Measurements from ENCODE around the gene SUFU. TPM values are rescaled to one million over a fixed set of nuclear protein-coding genes. Genes with fewer than 3 reads are reported as not detected.

Gene SUFU
- total and polyA plus RNA-seq, 2 of the 13 experiments (the other 11 are each of a cell fraction or from before 2014, with no cell fraction given) = 2.9 to 5.5 TPM

- TF ChIP-seq HMGA1 (CRISPR knock-in tag; conservative IDR thresholded peaks at IDR 0.05) (no peak), ZNF33A (CRISPR knock-in tag; IDR thresholded peaks at IDR 0.05; ENCODE audit: borderline replicate concordance) (0 out of 2 replicates have a peak, but pooled peaks have one; percentile 2), DPF2 (CRISPR knock-in tag; IDR thresholded peaks at IDR 0.05; ENCODE audit: borderline replicate concordance, low read depth) (0 out of 2 replicates have a peak, but pooled peaks have one; percentile 38), NAIF1 (CRISPR knock-in tag; IDR thresholded peaks at IDR 0.05; ENCODE audit: borderline replicate concordance) (no peak), ARID3A (IDR thresholded peaks at IDR 0.05; ENCODE audit: low read depth, low read length) (peak; percentile 53; the same call in 1 of the 2 replicates), HMGXB4 (CRISPR knock-in tag; IDR thresholded peaks at IDR 0.05; ENCODE audit: borderline replicate concordance in 1 of 2, low read depth in 1 of 2) (peak in 1 of 2 experiments; percentile 71; a peak in 1 of 4 replicates), ZBTB38 (CRISPR knock-in tag; IDR thresholded peaks at IDR 0.05) (no peak), PHB2 (IDR thresholded peaks at IDR 0.05; ENCODE audit: partially characterized antibody) (no peak), HOXA9 (CRISPR knock-in tag; IDR thresholded peaks at IDR 0.05; ENCODE audit: borderline replicate concordance) (no peak), NFYB (CRISPR knock-in tag; IDR thresholded peaks at IDR 0.05) (no peak; the same call in 1 of the 2 replicates), ZSCAN22 (CRISPR knock-in tag; IDR thresholded peaks at IDR 0.05) (no peak), MAFF (IDR thresholded peaks at IDR 0.05; ENCODE audit: low read depth, low read length) (no peak), HMG20B (CRISPR knock-in tag; conservative IDR thresholded peaks at IDR 0.05) (no peak; the same call in 1 of the 2 replicates), ZNF790 (CRISPR knock-in tag; IDR thresholded peaks at IDR 0.05; ENCODE audit: borderline replicate concordance) (peak; percentile 8; the same call in 1 of the 2 replicates), HIC2 (CRISPR knock-in tag; IDR thresholded peaks at IDR 0.05; ENCODE audit: low read depth) (peak; percentile 73; the same call in 1 of the 2 replicates), LCORL (IDR thresholded peaks at IDR 0.05) (peak; percentile 52; the same call in 1 of the 2 replicates), LCORL (CRISPR knock-in tag; IDR thresholded peaks at IDR 0.05) (peak; percentile 88), U2AF2 (IDR thresholded peaks at IDR 0.05; ENCODE audit: low read depth, low read length) (no peak), RBM22 (optimal IDR thresholded peaks at IDR 0.05; ENCODE audit: low read length) (no peak), EZH2 (conservative IDR thresholded peaks at IDR 0.05; ENCODE audit: low read depth, low read length) (no peak), ZNF264 (CRISPR knock-in tag; IDR thresholded peaks at IDR 0.05) (peak; percentile 88), CENPBD1 (CRISPR knock-in tag; IDR thresholded peaks at IDR 0.05; ENCODE audit: borderline replicate concordance, low read depth) (no peak)
Measured at GRCh38 chr10:102597131-102597991, 93.6 kb downstream of the SUFU start (continued).

All from HepG2 (cell line).